Adrenal gland (tissue), 12 donors: Measurements from ENCODE around the gene SPATS1. TPM values are rescaled to one million over a fixed set of nuclear protein-coding genes. Genes with fewer than 3 reads are reported as not detected.

Experiments used
- DNase-seq, 7 donors: peaks; one replicate each; pipeline ENCODE4 v3.0.0-alpha.2; 2019 to 2020
- H3K27ac ChIP-seq, 5 donors: fragments of 200-600 bp; sonication (generic) in 4 of 5; 1 replicate in 3 of 5; 2 replicates in 2 of 5; pipeline versions ENCODE4 v1.5.1 to v1.8.0; 2016 to 2020; ENCODE audit warnings: mild to moderate bottlenecking in 1 of 5
- H3K27me3 ChIP-seq: fragments of 200-600 bp; 2 replicates; pipeline ENCODE4 v1.8.0; 2021
- H3K36me3 ChIP-seq, 2 donors: fragments of 200-600 bp; replicated peaks in 1 of 2; 1 replicate in 1 of 2; 2 replicates in 1 of 2; pipeline versions ENCODE4 v1.5.1 to v1.8.0; 2018 to 2022
- H3K4me1 ChIP-seq, 2 donors: fragments of 200-600 bp; replicated peaks in 1 of 2; 1 replicate in 1 of 2; 2 replicates in 1 of 2; pipeline versions ENCODE4 v1.5.1 to v1.8.0; 2018 to 2021
- H3K4me3 ChIP-seq, 4 donors: fragments of 200-600 bp; sonication (generic) in 3 of 4; one replicate each; pipeline ENCODE4 v1.5.1; 2016 to 2018
- H3K9me3 ChIP-seq, 3 donors: fragments of 200-600 bp; sonication (generic) in 1 of 3; replicated peaks in 1 of 3; 1 replicate in 2 of 3; 2 replicates in 1 of 3; pipeline versions ENCODE4 v1.5.1 to v1.8.0; 2016 to 2021
- CTCF ChIP-seq, 6 experiments: fragments of 450-650 bp in 4 of 6; fragments of 200-600 bp in 2 of 6; sonication (generic) in 1 of 6; IDR thresholded peaks; 1 replicate in 5 of 6; 2 replicates in 1 of 6; pipeline versions ENCODE4 v1.5.1 to v1.8.0; 2016 to 2021; ENCODE audit warnings: antibody characterized with exemption in 6 of 6, mild to moderate bottlenecking in 2 of 6, moderate library complexity in 1 of 6
- POLR2A ChIP-seq, 2 donors: fragments of 450-650 bp; IDR thresholded peaks; one replicate each; pipeline ENCODE4 v1.6.1; 2017; ENCODE audit warnings: antibody characterized with exemption in 2 of 2, mild to moderate bottlenecking in 2 of 2, moderate library complexity in 1 of 2
- WGBS, 4 donors: extraction: QIAGEN DNeasy Blood & Tissue Kit in 2 of 4; methylation state at CpG; one replicate each; pipeline versions ENCODE4 v1.1.5 to v1.1.7; 2013 to 2017; 5-methylcytosine and 5-hydroxymethylcytosine counted together
- intact Hi-C, 2 donors: fragments of 100-400 bp; cut with DNase I; formaldehyde crosslinking; loops; one replicate each; pipeline versions ENCODE4 v1.14.1 to v1.15.0; 2022 to 2023
- polyA plus RNA-seq, 3 donors: library from polyadenylated mRNA; stranded (reverse); fragments of 200-250 nt in 2 of 3; fragments of 350-450 nt in 1 of 3; fragmentation: Illumina TruSeq in 1 of 3; extraction: RNeasy Lipid Tissue Mini Kit (QIAGEN cat#74804) in 1 of 3; gene quantifications; one replicate each; pipeline ENCODE4 v1.2.3, GENCODE V29; 2013 to 2014
- total RNA-seq, 9 donors: library from RNA; depleted of rRNA in 4 of 9; stranded (reverse); fragments of >200 nt in 4 of 9; fragments of 120-200 nt in 1 of 9; fragmentation: NEBNext Ultra II Directional in 1 of 9; extraction: Animal tissue kit (Norgen Biotek cat#: 25700) in 1 of 9; gene quantifications; one replicate each; pipeline versions ENCODE4 v1.1.0 to v1.2.4, GENCODE V29; 2013 to 2023
- donor health status: healthy with polysubstance abuse.
- donor health status: Bipolar disorder and iron deficiency.
- donor health status: DM: yes; HTN: yes; CAD: no.
- donor health status: DM: no; HTN: no; CAD: no.
- donor health status: DM: no; HTN: no; CAD: no.
- donor health status: DM: yes; HTN: yes; CAD: no.

SPATS1 gene
- total and polyA plus RNA-seq, 12 donors: 0.15 TPM; not detected in 11

GRCh38 chr6:44356487-44356886, 14.0 kb downstream of the SPATS1 start:
- intact Hi-C loops: no loop called here
- Histone ChIP-seq H3K27ac (no peak overlapping the region), H3K27me3 (no peaks in the 10 kb centered on the region), H3K4me1 (no peaks in the 10 kb centered on the region), H3K4me3 (no peak overlapping the region), H3K9me3 (no peaks in the 10 kb centered on the region), H3K36me3 (no peaks in the 10 kb centered on the region)
- WGBS, 4 donors: 22 to 53% (median 40%) methylated on average over 1 of the region's 1 CpG
- TF ChIP-seq POLR2A (IDR thresholded peaks at IDR 0.05) (no peak), CTCF (IDR thresholded peaks at IDR 0.05) (no peak)
- DNase-seq: no peak

- H3K4me3 ChIP-seq: no peak overlapping the region
Measured at GRCh38 chr6:44359973-44360372, 17.5 kb downstream of the SPATS1 start.

GRCh38 chr6:44361947-44362346, 19.5 kb downstream of the SPATS1 start:
- 67 to 77% (median 72%) methylated on average over 6 of the region's 6 CpGs for WGBS, 4 donors
- DNase-seq: no peak
- H3K36me3 ChIP-seq: no peaks in the 10 kb centered on the region
- no peak overlapping the region for H3K4me3 ChIP-seq
- intact Hi-C loops: no loop called here
- no peak overlapping the region for H3K27ac ChIP-seq
- H3K27me3 ChIP-seq: no peaks in the 10 kb centered on the region
- H3K9me3 ChIP-seq: no peaks in the 10 kb centered on the region
- no peaks in the 10 kb centered on the region for H3K4me1 ChIP-seq
- TF ChIP-seq CTCF (IDR thresholded peaks at IDR 0.05) (no peak), POLR2A (IDR thresholded peaks at IDR 0.05) (no peak)

More at GRCh38 chr6:44359973-44360372, 17.5 kb downstream of the SPATS1 start:
- Histone ChIP-seq H3K27me3 (no peaks in the 10 kb centered on the region), H3K36me3 (no peaks in the 10 kb centered on the region), H3K27ac (no peak overlapping the region), H3K9me3 (no peaks in the 10 kb centered on the region), H3K4me1 (no peaks in the 10 kb centered on the region)
- DNase-seq: no peak
- WGBS, 4 donors: 65 to 79% (median 68%) methylated on average over 3 of the region's 3 CpGs
- intact Hi-C loops: no loop called here
- TF ChIP-seq POLR2A (IDR thresholded peaks at IDR 0.05) (no peak), CTCF (IDR thresholded peaks at IDR 0.05) (no peak)

- TF ChIP-seq POLR2A (IDR thresholded peaks at IDR 0.05) (no peak), CTCF (IDR thresholded peaks at IDR 0.05) (no peak)
- 94 to 96% (median 95%) methylated on average over 3 of the region's 3 CpGs for WGBS, 4 donors
Measured at GRCh38 chr6:44363377-44363926, 21.0 kb downstream of the SPATS1 start.

More at GRCh38 chr6:44363377-44363926, 21.0 kb downstream of the SPATS1 start:
- no peaks in the 10 kb centered on the region for H3K9me3 ChIP-seq
- no peak overlapping the region for H3K27ac ChIP-seq
- no peaks in the 10 kb centered on the region for H3K4me1 ChIP-seq
- DNase-seq: no peak
- no peaks in the 10 kb centered on the region for H3K27me3 ChIP-seq
- H3K4me3 ChIP-seq: no peak overlapping the region
- no peaks in the 10 kb centered on the region for H3K36me3 ChIP-seq
- intact Hi-C loops: no loop called here
